Amygdala (tissue), 56 donors: ENCODE data around the gene FAM171A2.
A peak's percentile ranks its signal among the peaks of the same experiment; 100 is the strongest.

Experiments used
- DNase-seq, 56 donors: peaks; one replicate each; lab custom pipeline; 2025; lab: John Stamatoyannopoulos, UW

The FAM171A2 gene

GRCh38 chr17:44309472-44309871, 54.2 kb downstream of the FAM171A2 start:
- DNase-seq, result no peak

GRCh38 chr17:44308865-44309264, 54.8 kb downstream of the FAM171A2 start:
- DNase-seq, result peak in 30 of 56 donors; percentile 20 to 67 (median 50)

GRCh38 chr17:44308320-44308818, 55.3 kb downstream of the FAM171A2 start, which contains the start of gene RUNDC3A:
Gene RUNDC3A, plus strand, starts transcription at chr17:44308601. Its CDS starts 232 bp downstream, at chr17:44308833.
- peak; percentile 39 to 96 (median 89) for DNase-seq

- DNase-seq, result peak in 54 of 56 donors; percentile 21 to 87 (median 74)
These were observed 56.1 kb downstream of the FAM171A2 start for GRCh38 chr17:44307387-44308186.

- DNase-seq, result no peak
These were observed 59.0 kb downstream of the FAM171A2 start for GRCh38 chr17:44304651-44305050.
